Endothelial cell of umbilical vein (primary cell): ENCODE results near the gene CAMK2B. TPM values are rescaled to one million over a fixed set of nuclear protein-coding genes. Genes with fewer than 3 reads are reported as not detected.

Experiments used
- BruUV-seq: library from RNA; stranded (reverse); fragments of 400-500 nt; replicated peaks from 2 replicates; lab custom pipeline; 2021; lab: Mats Ljungman, UMichigan
- CTCF ChIA-PET: fragments of 300-600, 350-600 bp; sonication (Branson Sonifier 250); formaldehyde crosslinking; loops from one replicate; lab custom pipeline; 2021; ENCODE audit warnings: antibody characterized with exemption, inconsistent platforms; lab: Charles Lee
- POLR2A ChIA-PET: fragments of 300-600, 350-600 bp; sonication (Branson Sonifier 250); formaldehyde crosslinking; loops from one replicate; lab custom pipeline; 2021; ENCODE audit warnings: antibody characterized with exemption, inconsistent platforms; lab: Charles Lee
- DNase-seq: peaks from one replicate; pipeline ENCODE4 v3.0.0-alpha.2; 2011; ENCODE audit warnings: low read depth, low spot score
- FAIRE-seq: peaks from 2 replicates; lab custom pipeline; 2011; peaks lifted over from hg19 to GRCh38; lab: Jason Lieb, UNC
- H2AFZ ChIP-seq: 2 replicates; pipeline ENCODE4 v1.6.0; 2012; ENCODE audit warnings: low read depth, low read length, control low read depth, inconsistent platforms
- H3K27ac ChIP-seq: 2 replicates; pipeline ENCODE4 v1.5.1; 2011; ENCODE audit warnings: low read depth, mild to moderate bottlenecking, control low read depth, low read length, moderate library complexity; ENCODE audit not compliant: insufficient read depth
- H3K27me3 ChIP-seq, 2 experiments: 2 replicates each; pipeline versions ENCODE4 v1.6.0 to v1.6.1; 2011; ENCODE audit warnings: low read length in 2 of 2, mixed read lengths in 1 of 2; ENCODE audit not compliant: control insufficient read depth in 2 of 2, insufficient read depth in 2 of 2
- H3K36me3 ChIP-seq, 2 experiments: 2 replicates in 1 of 2; 3 replicates in 1 of 2; pipeline ENCODE4 v1.5.1; 2011; ENCODE audit warnings: low read length in 2 of 2, mild to moderate bottlenecking in 1 of 2, moderate library complexity in 1 of 2; ENCODE audit not compliant: control insufficient read depth in 2 of 2, insufficient read depth in 2 of 2; ENCODE audit errors: extremely low read depth in 1 of 2
- H3K4me1 ChIP-seq: 3 replicates; pipeline ENCODE4 v1.5.1; 2011; ENCODE audit warnings: mild to moderate bottlenecking, low read length; ENCODE audit not compliant: control insufficient read depth, insufficient read depth; ENCODE audit errors: extremely low read depth
- H3K4me2 ChIP-seq: 2 replicates; pipeline ENCODE4 v1.6.1; 2011; ENCODE audit warnings: low read length, control low read depth, mixed read lengths; ENCODE audit not compliant: insufficient read depth
- H3K4me3 ChIP-seq, 3 experiments: fragments of 200-600 bp in 1 of 3; sonication (generic), shearing (Covaris generic) in 1 of 3; replicated peaks in 1 of 3; 2 replicates each; pipeline ENCODE4 v1.5.1; 2011 to 2016; ENCODE audit warnings: control low read depth in 3 of 3, low read length in 3 of 3, mild to moderate bottlenecking in 2 of 3, inconsistent platforms in 1 of 3, low read depth in 1 of 3, moderate library complexity in 1 of 3; ENCODE audit not compliant: insufficient read depth in 1 of 3
- H3K79me2 ChIP-seq: 2 replicates; pipeline ENCODE4 v1.6.0; 2012; ENCODE audit warnings: low read length, inconsistent platforms; ENCODE audit not compliant: control insufficient read depth, insufficient read depth
- H3K9ac ChIP-seq: replicated peaks from 2 replicates; pipeline ENCODE3; 2011; ENCODE audit warnings: low read length, control low read depth; ENCODE audit not compliant: insufficient read depth; ENCODE audit errors: extremely low read depth
- H3K9me1 ChIP-seq: replicated peaks from 3 replicates; pipeline ENCODE4 v1.6.0; 2011; ENCODE audit warnings: mild to moderate bottlenecking, low read length; ENCODE audit not compliant: control insufficient read depth, insufficient read depth; ENCODE audit errors: extremely low read depth
- H3K9me3 ChIP-seq: replicated peaks from 2 replicates; pipeline ENCODE4 v1.5.1; 2012; ENCODE audit warnings: low read length, inconsistent platforms; ENCODE audit not compliant: control insufficient read depth, insufficient read depth
- H4K20me1 ChIP-seq: replicated peaks from 2 replicates; pipeline ENCODE3; 2011; ENCODE audit warnings: mild to moderate bottlenecking, low read length; ENCODE audit not compliant: control insufficient read depth, insufficient read depth; ENCODE audit errors: extremely low read depth
- CTCF ChIP-seq, 2 donors: IDR thresholded peaks; 1 replicate in 1 of 2; 2 replicates in 1 of 2; pipeline ENCODE4 v1.5.1; 2011; ENCODE audit warnings: low read length in 2 of 2, mild to moderate bottlenecking in 2 of 2, moderate library complexity in 2 of 2, control low read depth in 1 of 2, inconsistent platforms in 1 of 2, low read depth in 1 of 2; ENCODE audit not compliant: insufficient read depth in 1 of 2; ENCODE audit errors: extremely low read depth in 1 of 2
- EZH2 ChIP-seq: IDR thresholded peaks from 2 replicates; pipeline ENCODE4 v1.6.1; 2012; ENCODE audit warnings: borderline replicate concordance, low read depth, mild to moderate bottlenecking, moderate library complexity, low read length, inconsistent platforms; ENCODE audit not compliant: severe bottlenecking
- FOS ChIP-seq: IDR thresholded peaks from 2 replicates; pipeline ENCODE4 v1.6.1; 2011; ENCODE audit warnings: mild to moderate bottlenecking, low read length, moderate library complexity, borderline replicate concordance; ENCODE audit not compliant: insufficient read depth
- GATA2 ChIP-seq: IDR thresholded peaks from 2 replicates; pipeline ENCODE4 v1.7.0; 2011; ENCODE audit warnings: low read depth, mild to moderate bottlenecking, moderate library complexity, mixed read lengths, low read length; ENCODE audit not compliant: insufficient read length, insufficient read depth
- JUN ChIP-seq: IDR thresholded peaks from 2 replicates; pipeline ENCODE4 v1.6.1; 2011; ENCODE audit warnings: borderline replicate concordance, low read depth; ENCODE audit not compliant: insufficient read length, insufficient read depth
- MAX ChIP-seq: IDR thresholded peaks from 2 replicates; pipeline ENCODE4 v1.6.1; 2011; ENCODE audit not compliant: insufficient read depth, insufficient read length
- MYC ChIP-seq: IDR thresholded peaks from one replicate; pipeline ENCODE4 v1.6.1; 2011; ENCODE audit warnings: mild to moderate bottlenecking, low read depth, low read length
- POLR2A ChIP-seq: IDR thresholded peaks from 2 replicates; pipeline ENCODE4 v1.6.1; 2012; ENCODE audit warnings: low read depth, mild to moderate bottlenecking, control low read depth, low read length
- POLR2AphosphoS5 ChIP-seq: IDR thresholded peaks from 2 replicates; pipeline ENCODE4 v1.6.1; 2012; ENCODE audit warnings: low read depth, mild to moderate bottlenecking, control low read depth, low read length, moderate library complexity; ENCODE audit not compliant: insufficient read depth
- dilution Hi-C: fragments of 300-500 bp; cut with MboI; formaldehyde crosslinking; loops from one replicate; pipeline ENCODE4 v1.15.0; 2019; ENCODE audit warnings: low sequenced_read_pairs; ENCODE audit not compliant: extremely low pct_ligation_motif_present
- intact Hi-C: fragments of 100-400 bp; cut with micrococcal nuclease; formaldehyde crosslinking; loops from one replicate; pipeline ENCODE4 v1.10.0; 2022
- polyA plus RNA-seq, 4 experiments: library from polyadenylated mRNA; depleted of rRNA in 3 of 4; stranded (reverse) in 3 of 4; unstranded in 1 of 4; fragments of >200 nt; gene quantifications; 2 replicates each; pipeline versions ENCODE4 v1.2.1 to v1.2.3, GENCODE V29; 2011 to 2012; ENCODE audit warnings: missing spikeins in 1 of 4
- total RNA-seq: library from RNA; stranded (reverse); gene quantifications from 2 replicates; pipeline ENCODE4 v1.2.3, GENCODE V29; 2021

Gene CAMK2B
- total and polyA plus RNA-seq, 2 donors (not counting 3 experiments of a cell fraction or from before 2014, with no cell fraction given), result 0.57 to 1.6 TPM

- Histone ChIP-seq H3K9ac (no peak overlapping the region), H3K9me1 (no peaks in the 10 kb centered on the region), H3K36me3 (no peaks in the 10 kb centered on the region), H3K9me3 (no peaks in the 10 kb centered on the region), H3K27ac (no peak overlapping the region), H3K79me2 (no peaks in the 10 kb centered on the region), H3K4me1 (peaks cover 5% of the 10 kb centered on the region), H2AFZ (peak overlapping the region; percentile 34), H3K27me3 (peaks cover 7 to 12% of the 10 kb centered on the region in 2 experiments), H4K20me1 (no peaks in the 10 kb centered on the region), H3K4me3 (no peak overlapping the region), H3K4me2 (no peak overlapping the region)
- no TSS peak for BruUV-seq
- FAIRE-seq (no peak), DNase-seq (no peak)
- dilution Hi-C loops, result no loop called here
- TF ChIP-seq JUN (no peak), MYC (no peak), MAX (no peak), CTCF (IDR thresholded peaks at IDR 0.05; ENCODE audit: extremely low read depth in 1 of 2, insufficient read depth in 1 of 2, low read depth in 1 of 2, low read length in 2 of 2) (no peak), EZH2 (no peak), POLR2AphosphoS5 (no peak), FOS (no peak), GATA2 (no peak), POLR2A (no peak)
- intact Hi-C loops, result no loop called here
- POLR2A ChIA-PET, result no interaction called here
- CTCF ChIA-PET, result interaction anchor here (0.9 kb wide), 1 partner anchor 11 kb away, joined by 3 read pairs; no protein-coding TSS in a partner anchor
Measured at GRCh38 chr7:44184873-44185446, 140.4 kb downstream of the CAMK2B start.
